ENCODE measurements around the gene CTRB1.

Gene CTRB1

GRCh38 chr16:75231570-75231969 lies 12.8 kb downstream of the CTRB1 start:
- no peak for TF ChIP-seq CTCF (IDR thresholded peaks at IDR 0.05; ENCODE audit: control insufficient read depth, extremely low read depth, insufficient read depth)
- DNase-seq (ENCODE audit: low read depth), result no peak
- H3K4me3 ChIP-seq (ENCODE audit: low read depth, low read length), result no peak overlapping the region

DNA sequence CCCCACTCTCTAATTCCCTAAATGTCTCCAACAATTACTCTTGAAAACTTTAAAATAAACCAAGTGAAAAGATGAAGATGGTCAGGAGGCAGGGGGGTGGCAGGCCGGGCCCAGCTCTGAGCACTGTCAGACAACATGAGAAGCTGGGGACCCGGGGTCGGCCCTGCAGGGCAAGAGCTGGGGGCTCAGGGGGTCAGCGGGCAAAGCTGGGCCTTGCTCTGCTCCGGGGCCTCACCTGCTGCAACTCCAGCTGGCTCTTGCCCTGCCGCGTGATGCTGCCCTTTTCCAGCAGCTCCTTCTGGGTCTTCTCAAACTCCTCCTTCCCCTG lies 14.8 kb downstream of the CTRB1 start:
- no peak overlapping the region for H3K4me3 ChIP-seq (ENCODE audit: low read depth, low read length)
- no peak for TF ChIP-seq CTCF (IDR thresholded peaks at IDR 0.05; ENCODE audit: control insufficient read depth, extremely low read depth, insufficient read depth)
- DNase-seq (ENCODE audit: low read depth), result no peak

- DNase-seq (ENCODE audit: low read depth), result no peak
- no peak for TF ChIP-seq CTCF (IDR thresholded peaks at IDR 0.05; ENCODE audit: control insufficient read depth, extremely low read depth, insufficient read depth)
- H3K4me3 ChIP-seq (ENCODE audit: low read depth, low read length), result no peak overlapping the region
Measured at GRCh38 chr16:75234856-75235696, 16.3 kb downstream of the CTRB1 start.

DNA sequence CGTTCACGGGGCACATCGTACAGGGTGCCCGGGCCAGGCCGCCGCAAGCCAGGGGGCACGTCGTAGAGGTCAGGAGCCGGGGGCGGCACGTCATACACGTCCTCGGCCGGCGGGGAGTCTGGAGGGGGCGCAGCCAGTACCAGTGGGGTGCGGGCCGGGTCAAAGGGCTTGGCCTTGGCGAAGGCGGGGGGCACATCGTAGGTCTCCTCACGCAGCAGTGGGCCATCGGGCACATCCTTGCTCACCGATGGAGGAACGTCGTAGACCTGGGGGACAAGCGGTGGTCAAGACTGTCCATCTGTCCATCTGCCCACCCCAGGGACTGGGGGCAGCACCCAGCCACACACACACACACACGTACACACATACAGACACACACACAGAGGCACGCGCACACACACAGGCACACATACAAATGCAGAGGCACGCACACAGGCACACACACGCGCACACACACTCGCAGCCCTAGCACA lies 17.0 kb downstream of the CTRB1 start:
- no peak for DNase-seq (ENCODE audit: low read depth)
- no peak for TF ChIP-seq CTCF (IDR thresholded peaks at IDR 0.05; ENCODE audit: control insufficient read depth, extremely low read depth, insufficient read depth)
- no peak overlapping the region for H3K4me3 ChIP-seq (ENCODE audit: low read depth, low read length)

GRCh38 chr16:75236232-75236631 lies 17.4 kb downstream of the CTRB1 start:
- no peak for DNase-seq (ENCODE audit: low read depth)
- no peak overlapping the region for H3K4me3 ChIP-seq (ENCODE audit: low read depth, low read length)
- TF ChIP-seq CTCF (IDR thresholded peaks at IDR 0.05; ENCODE audit: control insufficient read depth, extremely low read depth, insufficient read depth), result no peak

DNA sequence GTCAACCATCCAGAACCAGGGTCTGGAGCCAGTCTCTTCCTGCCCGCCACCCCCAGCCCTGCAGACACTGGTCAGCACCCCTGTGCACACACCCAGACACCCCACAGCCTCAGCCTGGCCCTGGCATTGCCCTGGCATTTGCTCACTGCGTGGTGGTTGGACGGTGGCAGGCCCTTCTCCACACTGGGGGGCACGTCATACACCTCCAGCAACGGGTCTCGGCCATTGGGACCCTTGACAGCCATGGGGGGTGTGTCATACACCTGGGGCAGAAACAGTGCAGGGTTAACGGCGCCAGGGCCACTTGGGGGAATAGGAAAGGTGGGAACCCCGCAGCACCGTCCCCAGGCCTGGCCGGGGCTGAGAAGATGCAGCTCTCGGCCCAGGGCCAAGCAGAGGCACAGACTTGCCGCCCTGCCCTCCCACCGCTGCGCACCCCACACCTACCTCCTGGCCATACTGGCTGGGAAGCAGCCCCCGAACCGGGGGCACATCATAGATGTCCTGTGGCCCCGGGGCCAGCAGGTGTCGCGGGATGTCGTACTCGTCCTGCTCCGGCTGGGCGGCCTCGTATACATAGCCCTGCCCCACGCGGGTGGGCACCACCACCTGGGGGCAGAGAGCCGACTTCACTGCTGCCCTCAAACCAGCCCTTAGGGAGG lies 18.1 kb downstream of the CTRB1 start:
- H3K4me3 ChIP-seq (ENCODE audit: low read depth, low read length), result no peak overlapping the region
- no peak for TF ChIP-seq CTCF (IDR thresholded peaks at IDR 0.05; ENCODE audit: control insufficient read depth, extremely low read depth, insufficient read depth)
- no peak for DNase-seq (ENCODE audit: low read depth)

Data from LNCaP clone FGC (cell line).